CD4-positive, alpha-beta T cell treated with Interleukin-2 at 100 ng/mL for 4 hours (primary cell): ENCODE results near the gene RIPOR3.
"Not testable (repeated sequence)": the region's sequence is repeated elsewhere in the genome, so short reads cannot be mapped to it uniquely, and the experiment has no call there.

Experiments
- DNase-seq: peaks from one replicate; pipeline ENCODE4 v3.0.0-alpha.2; 2020; ENCODE audit warnings: low spot score

The RIPOR3 gene

DNA sequence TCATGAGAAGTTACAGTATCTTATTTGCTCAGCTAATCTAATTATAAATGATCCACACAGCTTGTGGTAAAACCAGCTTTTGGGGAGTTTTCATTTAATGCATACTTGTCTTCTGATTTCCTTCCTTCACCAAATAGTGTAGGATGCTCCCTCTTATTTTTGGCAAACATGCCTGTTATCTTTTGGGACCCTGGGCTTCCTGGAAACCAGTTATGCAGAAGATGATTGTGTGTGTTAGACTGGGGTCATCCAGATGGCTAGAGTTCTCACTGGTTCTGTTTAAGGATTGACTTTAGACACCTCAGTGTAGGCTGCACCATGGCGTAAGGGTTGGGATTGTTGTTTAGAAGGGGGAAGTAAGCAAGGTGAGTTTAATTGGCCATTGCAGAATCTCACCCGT lies 119.9 kb downstream of the RIPOR3 start:
- DNase-seq: no peak

DNA sequence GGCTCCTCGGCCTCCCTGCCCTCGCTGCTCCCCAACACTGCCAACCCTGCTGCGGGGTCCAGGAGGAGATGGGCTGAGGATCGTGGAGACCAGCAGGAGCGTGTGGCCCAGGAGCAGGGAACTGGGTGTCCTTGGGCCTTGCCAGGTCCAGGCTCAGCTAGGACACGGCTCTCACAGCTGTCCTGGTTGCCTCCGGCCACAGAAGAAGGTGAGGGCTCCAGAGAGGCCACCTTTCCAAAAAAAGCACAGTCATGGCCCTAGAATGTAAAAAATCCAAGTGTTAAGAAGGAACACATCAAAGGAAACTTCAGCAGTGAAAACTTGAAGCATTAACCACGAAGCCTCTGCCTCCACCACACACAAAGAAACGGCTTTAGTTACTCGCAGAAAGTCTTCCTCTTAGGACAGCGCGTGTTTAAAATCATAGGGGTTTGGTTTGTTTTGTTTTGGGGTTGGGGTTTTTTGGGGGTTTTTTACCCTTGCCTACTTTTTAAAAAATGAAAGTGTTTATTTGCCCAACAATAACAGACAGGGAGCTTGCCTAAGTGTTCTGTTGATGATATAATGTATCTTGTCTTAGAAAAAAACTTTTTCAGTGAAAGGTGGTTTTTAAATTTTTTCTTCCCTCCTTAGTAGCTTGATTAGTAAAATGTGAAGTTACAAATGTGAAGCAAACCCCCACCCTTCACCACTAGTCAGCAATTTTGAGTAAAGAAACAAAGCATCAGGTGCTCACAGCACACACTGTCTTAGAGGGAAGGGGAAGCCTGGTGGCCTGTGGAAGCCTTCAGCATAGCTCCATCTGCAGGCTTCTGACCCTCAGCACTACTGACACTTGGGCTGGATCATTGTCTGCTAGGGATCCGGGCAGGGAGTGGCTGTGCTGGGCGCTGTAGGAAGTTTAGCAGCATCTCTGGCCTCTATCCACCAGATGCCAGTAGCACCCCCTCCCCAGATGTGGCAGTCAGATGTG lies 121.2 kb downstream of the RIPOR3 start:
- DNase-seq: peak; percentile 49

DNA sequence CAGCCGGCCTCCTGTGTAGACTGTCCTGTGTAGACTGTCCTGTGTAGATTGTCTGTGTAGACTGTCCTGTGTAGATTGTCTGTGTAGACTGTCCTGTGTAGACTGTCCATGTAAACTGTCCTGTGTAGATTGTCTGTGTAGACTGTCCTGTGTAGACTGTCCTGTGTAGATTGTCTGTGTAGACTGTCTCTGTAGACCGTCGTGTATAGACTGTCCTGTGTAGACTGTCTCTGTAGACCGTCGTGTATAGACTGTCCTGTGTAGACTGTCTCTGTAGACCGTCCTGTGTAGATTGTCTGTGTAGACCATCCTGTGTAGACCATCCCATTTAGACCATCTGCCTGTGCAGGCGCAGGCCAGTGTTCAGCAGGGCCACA lies 121.9 kb downstream of the RIPOR3 start:
- not testable (repeated sequence) for DNase-seq

DNA sequence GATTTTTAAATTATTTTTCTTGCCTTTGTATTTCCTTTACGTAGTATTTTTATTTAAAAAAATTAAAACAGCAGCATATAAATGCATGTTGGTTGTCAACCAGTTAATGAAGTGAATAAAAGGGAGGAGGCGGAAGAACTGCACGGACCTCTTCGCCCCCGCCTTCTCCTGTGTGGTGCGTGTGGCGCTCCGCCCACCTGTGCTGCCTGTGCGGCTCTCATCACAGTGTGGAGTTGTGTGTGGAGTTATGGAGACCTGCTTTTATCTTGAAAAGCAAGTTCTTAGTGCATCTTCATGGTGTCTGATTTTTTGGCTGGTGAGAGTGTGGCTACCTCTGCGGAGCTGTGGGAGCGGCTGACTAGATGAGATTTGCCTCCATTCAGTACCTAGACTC lies 122.8 kb downstream of the RIPOR3 start:
- no peak for DNase-seq

DNA sequence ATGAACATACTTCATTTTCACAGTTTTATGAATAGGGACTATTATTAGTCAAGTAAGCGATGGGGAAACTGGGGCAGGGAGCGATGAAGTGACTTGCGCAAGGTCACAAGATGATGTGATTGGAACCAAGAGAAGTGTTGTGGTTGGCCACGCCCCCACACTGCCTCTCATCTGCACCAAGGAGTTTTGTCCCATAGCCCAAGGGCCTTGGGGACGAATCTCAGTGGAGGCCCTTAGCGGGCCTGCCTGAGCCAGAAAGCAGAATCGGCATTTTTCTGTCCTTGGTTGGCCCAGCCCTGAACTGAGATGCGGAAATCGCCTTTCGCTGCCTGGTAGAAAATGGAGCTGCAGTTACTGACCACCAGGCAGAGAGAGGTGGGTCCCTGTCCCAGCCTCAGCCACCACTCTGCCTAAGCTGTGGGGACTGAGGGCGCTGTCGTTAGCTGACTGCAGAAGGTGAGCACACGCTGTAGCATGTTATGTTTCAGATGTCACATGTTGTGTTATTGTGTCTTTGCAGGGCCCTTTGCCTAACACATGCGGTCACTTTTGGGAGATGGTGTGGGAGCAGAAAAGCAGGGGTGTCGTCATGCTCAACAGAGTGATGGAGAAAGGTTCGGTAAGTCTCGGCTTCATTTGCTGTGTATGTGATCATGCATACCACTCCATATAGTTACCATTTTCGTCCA lies 123.3 kb downstream of the RIPOR3 start:
- no peak for DNase-seq

DNA sequence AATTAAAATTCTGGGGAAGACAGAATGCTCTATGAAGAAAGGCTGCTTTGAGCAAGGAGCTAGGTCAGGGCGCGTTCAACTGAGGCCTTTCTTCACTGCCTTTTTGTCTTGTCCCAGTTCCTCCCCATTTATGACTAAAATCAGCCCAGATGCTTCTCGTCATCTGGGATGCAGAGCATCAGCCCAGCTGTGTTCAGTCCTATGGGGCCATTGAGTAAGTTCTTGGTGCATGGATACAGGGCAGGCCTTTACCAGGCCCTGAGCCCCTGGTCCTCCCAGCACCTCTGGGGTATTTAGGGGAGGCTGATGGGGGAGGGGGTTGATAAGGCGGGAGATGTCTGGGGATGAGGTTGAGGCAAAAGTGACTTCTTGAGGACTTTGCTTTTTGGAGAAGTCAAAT lies 125.5 kb downstream of the RIPOR3 start:
- DNase-seq: no peak

DNA sequence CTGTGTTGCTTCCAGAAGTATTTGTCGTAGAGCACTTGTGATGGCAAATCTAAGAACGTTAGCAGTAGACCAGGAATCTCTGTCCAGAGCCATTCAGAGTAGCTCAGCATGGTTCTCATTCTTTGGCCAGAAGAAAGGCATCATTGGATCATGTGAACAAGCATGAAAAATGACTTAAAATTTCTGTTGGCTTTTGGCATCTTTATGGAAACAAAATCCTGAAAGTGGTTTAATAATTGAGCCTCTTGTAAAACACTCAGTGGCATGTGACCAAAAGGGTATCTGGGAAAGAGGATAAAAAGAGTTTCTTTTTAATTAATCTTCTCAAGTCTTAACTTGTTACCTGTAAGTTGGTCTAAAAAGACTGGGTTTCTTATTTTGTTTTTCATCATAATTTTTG lies 126.0 kb downstream of the RIPOR3 start:
- no peak for DNase-seq

DNA sequence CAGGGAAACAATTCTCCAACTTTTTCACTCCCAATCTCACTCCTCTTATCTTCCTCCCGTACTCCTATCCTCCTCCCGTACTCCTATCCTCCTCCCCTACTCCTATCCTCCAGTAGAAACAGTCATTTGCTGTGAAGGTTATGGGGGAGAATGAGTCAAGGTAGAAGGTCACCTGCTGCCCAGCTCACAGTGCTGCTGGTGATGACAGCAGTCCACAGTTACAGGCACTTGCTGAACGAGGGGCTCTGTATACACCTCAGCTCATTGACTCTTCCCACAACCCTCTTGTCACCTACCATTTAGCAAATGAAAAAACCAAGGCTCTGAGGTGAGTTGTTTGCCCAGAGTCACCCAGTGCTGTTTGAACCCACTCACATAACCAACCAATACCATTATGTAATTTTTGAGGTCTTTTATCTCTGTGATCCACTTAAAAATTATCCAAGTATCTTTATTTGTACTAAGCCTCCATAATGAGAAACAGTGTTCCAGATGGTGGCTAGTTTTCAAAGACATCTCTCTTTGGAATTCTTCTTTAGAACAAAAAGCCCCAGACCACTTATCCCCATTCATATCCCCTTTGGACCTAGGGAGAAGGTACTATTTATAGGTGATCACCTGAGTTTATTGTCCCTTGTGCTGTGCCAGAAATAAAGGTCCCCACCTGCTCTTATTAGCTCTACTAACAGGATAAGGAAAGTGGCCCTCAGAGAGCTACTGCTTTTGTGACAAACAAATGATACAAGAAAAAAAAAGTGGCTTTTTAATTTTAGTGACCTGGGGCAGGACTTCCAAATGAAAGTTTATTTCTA lies 128.0 kb downstream of the RIPOR3 start:
- DNase-seq: no peak

DNA sequence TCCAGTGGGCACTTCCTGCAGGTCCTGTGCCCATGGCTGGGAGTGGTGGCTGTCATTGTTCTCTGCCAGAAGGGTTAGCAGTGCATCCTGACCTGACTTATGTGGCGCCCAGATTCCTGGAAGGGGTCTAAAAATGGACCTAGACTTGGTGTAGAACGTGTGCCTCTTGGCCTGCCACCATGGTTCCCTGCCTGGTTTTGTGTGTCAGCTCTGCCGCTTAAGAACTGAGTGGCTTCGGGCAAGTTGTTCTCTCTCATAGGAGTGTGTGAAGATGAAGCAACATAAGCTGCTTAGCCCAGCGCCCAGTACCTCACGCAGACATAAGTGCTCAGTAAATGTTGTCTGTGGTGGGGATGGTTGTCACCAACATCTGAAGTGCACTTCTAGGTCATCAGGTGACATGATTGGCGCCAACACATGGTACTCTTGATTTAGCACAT lies 129.1 kb downstream of the RIPOR3 start:
- no peak for DNase-seq

DNA sequence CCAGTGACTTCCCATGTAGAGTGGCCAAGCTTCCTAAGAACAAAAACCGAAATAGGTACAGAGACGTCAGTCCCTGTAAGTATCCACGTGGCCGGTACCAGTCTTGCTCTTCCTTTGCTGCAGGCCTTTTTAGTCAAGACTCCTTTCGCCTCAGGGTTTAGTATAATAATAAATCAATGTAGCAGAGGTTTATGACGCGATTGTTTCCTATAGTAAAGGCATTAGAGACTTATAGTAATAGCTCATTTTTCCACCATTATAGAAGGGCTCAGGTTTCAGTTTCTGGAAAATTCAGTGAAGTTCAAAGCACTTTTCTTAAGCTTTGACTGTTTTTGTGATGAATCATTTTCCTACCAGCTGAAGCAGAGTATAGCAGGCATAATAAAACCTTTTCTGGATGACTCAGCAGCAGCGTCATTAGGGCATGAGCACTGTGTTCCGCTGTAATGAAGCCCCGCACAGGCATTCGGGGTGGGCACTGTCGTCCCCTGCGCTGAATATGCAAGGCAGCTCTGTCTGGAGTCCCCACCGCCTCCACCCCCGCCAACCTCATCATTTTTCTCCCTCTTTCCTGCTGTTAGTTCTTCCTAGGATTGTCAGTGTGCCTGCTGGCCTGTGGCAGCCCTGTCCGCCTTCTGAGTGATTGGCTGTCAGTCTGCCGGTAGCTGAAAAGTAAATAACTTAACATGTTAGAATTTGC lies 129.8 kb downstream of the RIPOR3 start:
- peak; percentile 60 for DNase-seq

DNA sequence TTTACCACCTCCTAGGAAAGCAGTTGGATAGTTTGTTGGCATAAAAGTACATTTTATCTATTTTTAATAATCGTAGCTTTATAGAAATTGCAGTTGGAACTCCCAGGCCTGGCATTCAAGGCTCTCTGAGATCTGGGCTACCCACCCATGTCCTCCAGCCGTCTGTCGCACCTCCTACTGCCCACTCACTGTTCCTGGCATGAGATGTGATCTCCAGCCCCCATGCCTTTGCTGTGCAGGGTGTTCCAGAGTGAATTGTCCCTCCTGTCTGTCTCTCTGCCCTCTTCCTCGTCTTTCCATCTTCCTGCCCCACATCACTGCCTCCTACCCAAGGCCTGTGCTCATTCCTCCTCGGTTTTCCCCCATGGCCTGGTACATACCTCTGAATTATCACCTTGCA lies 130.5 kb downstream of the RIPOR3 start:
- no peak for DNase-seq

DNA sequence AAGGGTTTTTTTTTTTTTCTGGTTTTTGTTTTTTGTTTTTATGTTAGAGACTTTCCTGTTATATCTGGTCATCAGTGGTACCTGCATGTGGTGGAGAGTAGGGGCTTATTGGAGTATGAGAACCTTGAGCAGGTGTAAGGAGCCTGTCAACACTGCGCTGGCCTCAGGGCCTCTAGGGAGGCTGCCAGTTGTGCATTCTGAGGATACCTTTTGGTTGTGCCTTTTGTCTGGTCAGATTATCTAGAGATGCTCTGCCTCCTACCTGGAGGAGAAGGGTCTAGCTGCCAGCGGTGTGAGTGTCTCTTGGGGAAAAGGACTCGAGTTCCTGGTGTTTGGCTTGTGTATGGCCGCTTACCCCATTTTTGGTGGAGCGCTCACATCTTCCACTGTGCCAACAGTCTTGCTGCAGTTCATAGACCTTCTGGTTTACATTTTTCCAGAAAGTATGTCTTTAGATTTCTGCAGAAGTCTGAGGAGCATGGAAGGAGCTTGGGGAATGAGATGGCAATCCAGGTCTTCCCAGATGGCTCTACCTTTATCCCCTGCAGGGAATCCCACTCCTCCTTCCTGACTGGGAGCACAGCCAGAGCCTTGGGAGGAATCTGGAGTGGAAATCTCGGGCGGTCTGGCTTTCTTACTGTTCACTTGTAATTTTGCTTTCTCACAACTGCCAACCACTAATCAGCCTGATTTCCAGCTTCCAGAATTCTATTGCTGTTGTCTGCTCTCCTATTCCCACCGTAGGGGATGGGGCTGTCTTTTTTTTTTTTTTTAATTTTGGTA lies 131.3 kb downstream of the RIPOR3 start:
- DNase-seq: no peak

DNA sequence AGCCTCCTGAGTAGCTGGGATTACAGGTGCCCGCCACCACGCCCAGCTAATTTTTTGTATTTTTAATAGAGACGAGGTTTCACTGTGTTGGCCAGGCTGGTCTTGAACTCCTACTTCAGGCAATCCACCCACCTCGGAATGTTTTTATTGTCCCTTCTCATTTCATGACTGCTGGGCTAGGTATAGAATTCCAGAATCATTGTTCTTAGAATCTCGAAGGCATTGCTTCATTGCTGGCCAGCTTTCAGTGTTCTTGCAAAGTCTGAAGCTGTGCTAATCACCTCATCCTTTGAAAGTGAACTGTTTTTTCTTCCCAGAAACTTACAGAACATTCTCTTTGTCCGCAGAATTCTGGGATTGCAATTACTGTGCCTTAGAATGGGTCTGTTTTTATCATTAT lies 132.2 kb downstream of the RIPOR3 start:
- DNase-seq: no peak

DNA sequence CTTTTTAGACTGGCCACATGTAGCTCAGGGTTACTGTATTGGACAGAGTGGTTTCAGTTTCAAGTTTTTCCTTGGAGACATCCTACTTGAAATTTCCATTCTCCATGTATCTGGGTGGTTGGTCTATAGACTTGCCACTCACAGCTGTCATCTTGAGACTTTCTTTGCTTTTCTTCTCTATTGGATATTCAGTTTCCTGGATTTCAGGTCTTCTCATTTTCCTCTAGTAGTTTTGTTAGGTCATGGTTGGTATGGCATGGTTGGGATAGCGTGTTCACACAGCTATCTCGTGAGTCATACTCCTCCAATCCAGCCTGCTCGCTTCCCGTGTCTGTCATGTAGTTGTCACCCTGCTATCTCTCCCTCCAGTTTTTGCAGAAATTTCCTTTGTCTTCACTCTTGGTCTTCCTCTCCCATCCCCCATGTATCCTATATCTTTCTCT lies 132.8 kb downstream of the RIPOR3 start:
- no peak for DNase-seq

DNA sequence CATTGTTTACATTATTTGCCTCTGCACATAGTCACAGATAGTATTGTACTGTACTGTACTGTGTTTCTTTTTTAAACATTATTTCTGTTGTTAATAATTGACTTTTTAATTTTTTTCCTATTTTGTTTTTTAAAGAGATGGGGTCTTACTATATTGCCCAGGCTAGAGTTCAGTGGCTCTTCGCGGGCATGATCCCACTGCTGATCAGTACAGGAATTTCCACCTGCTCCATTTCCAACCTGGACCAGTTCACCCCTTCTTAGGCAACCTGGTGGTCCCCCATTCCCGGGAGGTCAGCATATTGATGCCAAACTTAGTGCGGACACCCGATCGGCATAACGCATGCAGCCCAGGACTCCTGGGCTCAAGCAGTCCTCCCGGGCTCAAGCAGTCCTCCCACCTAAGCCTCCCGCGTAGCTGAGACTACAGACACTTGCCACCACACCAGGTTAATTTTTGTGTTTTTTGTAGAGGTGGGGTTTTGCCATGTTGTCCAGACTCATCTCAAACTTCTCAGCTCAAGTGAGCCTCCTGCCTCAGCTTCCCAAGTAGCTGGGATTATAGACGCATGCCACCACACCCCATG lies 133.7 kb downstream of the RIPOR3 start:
- DNase-seq: no peak

DNA sequence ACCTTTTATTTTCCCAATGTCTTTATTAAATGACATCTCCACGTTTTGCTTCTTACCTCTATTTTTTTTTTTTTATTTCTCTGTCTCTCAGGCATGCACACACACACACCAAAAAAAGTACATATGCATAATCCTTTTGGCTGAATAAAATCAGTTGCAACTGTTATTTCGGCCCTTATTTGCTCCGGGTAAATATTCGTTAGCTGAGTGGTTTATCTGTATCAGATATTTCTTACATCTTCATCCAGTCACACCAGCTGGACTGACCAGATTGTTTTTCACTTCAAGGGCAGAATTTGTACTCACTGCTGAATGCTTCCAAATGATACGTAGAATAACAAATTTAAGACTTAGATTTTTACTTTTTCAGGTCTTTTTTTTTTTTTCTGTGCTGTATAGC lies 135.7 kb downstream of the RIPOR3 start:
- DNase-seq: no peak

DNA sequence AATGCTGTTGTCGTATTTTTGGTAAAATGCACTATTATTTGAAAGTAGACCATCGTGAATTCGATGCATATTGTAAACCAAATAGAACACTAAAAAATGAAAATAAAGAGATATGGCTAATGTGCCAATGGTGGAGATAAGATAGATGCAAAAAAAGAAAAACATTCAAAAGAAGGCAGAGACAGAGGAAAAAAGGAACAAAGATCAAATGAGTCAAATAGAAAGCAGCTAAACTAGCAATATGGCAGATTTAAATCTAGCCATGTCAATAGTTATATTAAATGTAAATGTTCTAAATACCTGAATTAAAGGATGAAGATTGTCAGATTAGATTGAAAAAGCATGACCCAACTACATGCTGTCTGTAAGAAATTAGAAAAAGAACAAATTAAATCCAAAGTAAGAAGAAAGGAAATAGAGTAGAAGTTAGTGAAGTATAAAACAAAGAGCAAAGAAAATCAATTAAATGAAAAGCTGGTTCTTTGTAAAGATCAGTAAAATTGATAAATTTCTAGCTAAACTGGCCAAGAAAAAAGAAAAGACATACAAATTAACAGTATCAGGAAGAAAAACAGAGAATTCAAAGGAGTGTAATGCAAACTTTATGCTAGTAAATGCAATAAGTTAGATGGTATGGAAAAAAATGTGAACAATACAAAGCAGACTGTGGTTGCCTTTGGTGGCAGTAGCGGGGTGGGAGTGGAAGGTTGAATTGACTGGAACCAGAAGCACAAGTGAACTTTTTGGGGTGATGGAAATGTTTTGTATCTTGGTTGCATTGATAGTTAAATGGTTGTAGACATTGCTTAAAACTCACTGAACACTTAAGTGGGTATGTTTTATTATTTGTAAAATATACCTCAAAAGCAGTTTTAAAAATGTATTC lies 136.4 kb downstream of the RIPOR3 start:
- no peak for DNase-seq

DNA sequence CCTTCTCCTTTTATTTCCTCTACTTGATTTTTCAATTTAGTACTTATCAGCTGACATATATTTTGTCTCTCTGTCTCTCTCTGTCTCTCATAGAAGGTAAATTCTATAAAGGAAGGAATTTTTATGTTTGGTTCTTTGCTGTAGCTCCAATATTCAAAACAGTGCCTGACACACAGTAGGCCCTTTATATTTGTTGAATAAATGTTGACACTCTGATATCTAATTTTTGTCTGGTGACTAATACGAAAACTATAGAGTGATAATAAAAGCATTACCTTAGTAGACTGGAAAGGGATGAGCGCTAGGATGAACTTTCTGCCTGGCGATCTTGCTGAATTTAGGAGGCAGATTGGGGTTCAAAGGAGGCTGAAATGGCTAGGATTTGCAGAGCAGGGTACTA lies 138.4 kb downstream of the RIPOR3 start:
- no peak for DNase-seq

DNA sequence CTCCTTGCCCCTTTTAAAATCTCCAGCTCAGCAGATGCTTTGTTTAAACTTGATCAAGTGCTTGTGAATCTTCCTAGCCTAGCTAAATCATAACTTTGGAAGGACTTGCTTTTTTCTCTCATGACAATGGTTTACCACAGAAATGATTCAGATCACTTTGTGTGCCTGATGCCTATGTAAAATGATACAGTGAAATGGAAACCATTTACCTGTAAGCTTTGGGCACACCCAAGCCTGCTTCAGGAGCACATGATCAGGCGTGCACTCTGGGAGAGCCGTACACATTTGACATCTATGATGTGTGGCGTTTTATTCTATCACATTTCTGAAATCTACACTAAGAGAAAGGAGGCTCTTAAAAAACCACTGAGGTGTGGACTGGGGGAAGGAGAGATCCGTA lies 140.1 kb downstream of the RIPOR3 start:
- peak; percentile 33 for DNase-seq

DNA sequence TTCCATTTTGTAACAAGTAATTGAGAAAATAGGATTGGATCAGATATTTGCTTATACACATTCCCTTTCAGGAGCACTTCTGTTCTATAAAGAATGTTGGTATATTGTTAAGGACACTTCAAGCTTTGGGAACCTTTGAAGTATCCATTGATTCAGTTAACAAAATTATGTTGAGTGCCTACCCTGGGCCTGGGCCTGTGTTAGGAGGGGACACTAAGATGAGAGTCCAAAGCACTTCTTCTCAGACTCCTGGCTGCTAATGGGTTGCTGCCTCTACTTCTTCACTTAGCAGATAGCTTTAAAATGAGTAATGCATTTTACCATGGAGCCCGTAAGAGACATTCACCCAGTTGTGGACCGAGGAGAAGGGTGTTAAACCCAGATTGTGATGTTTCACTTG lies 140.8 kb downstream of the RIPOR3 start:
- no peak for DNase-seq
